GM19328 (cell line): ENCODE measurements around the gene RBM47.
A peak's percentile ranks its signal among the peaks of the same experiment; 100 is the strongest.
"Not testable (repeated sequence)": the region's sequence is repeated elsewhere in the genome, so short reads cannot be mapped to it uniquely, and the experiment has no call there.

ENCODE experiments used
- ATAC-seq: cut with Tn5 transposase; IDR thresholded peaks from one replicate; pipeline ENCODE4 v1.9.1; 2021; ENCODE audit warnings: mild to moderate bottlenecking, moderate library complexity; ENCODE audit not compliant: unreplicated experiment

Gene RBM47

GRCh38 chr4:40564815-40565483, 64.7 kb downstream of the RBM47 start:
- ATAC-seq, result no peak

GRCh38 chr4:40564004-40564403, 65.7 kb downstream of the RBM47 start:
- ATAC-seq, result no peak

- no peak for ATAC-seq
Measured at GRCh38 chr4:40563401-40563800, 66.3 kb downstream of the RBM47 start.

- ATAC-seq, result no peak
Measured at GRCh38 chr4:40562681-40563080, 67.0 kb downstream of the RBM47 start.

GRCh38 chr4:40562208-40562607, 67.5 kb downstream of the RBM47 start:
- ATAC-seq, result no peak

GRCh38 chr4:40561543-40562177, 68.0 kb downstream of the RBM47 start:
- ATAC-seq, result not testable (repeated sequence)

- ATAC-seq, result no peak
Measured at GRCh38 chr4:40559585-40560465, 69.8 kb downstream of the RBM47 start.

GRCh38 chr4:40557736-40558135, 71.9 kb downstream of the RBM47 start:
- ATAC-seq, result no peak

GRCh38 chr4:40555176-40555900, 74.3 kb downstream of the RBM47 start:
- ATAC-seq, result no peak

- ATAC-seq, result not testable (repeated sequence)
Measured at GRCh38 chr4:40554641-40555040, 75.0 kb downstream of the RBM47 start.

GRCh38 chr4:40553995-40554394, 75.7 kb downstream of the RBM47 start:
- ATAC-seq, result no peak

GRCh38 chr4:40552536-40552935, 77.1 kb downstream of the RBM47 start:
- ATAC-seq, result no peak

GRCh38 chr4:40551568-40552136, 78.0 kb downstream of the RBM47 start:
- not testable (repeated sequence) for ATAC-seq

GRCh38 chr4:40550948-40551462, 78.7 kb downstream of the RBM47 start:
- peak; percentile 80 for ATAC-seq

GRCh38 chr4:40550196-40550595, 79.5 kb downstream of the RBM47 start:
- ATAC-seq, result no peak

GRCh38 chr4:40548256-40548655, 81.4 kb downstream of the RBM47 start:
- ATAC-seq, result no peak

- no peak for ATAC-seq
Measured at GRCh38 chr4:40547789-40548132, 81.9 kb downstream of the RBM47 start.

GRCh38 chr4:40546969-40547788, 82.5 kb downstream of the RBM47 start:
- ATAC-seq, result no peak

GRCh38 chr4:40546506-40546905, 83.2 kb downstream of the RBM47 start:
- ATAC-seq, result no peak

- ATAC-seq, result not testable (repeated sequence)
Measured at GRCh38 chr4:40545487-40545886, 84.2 kb downstream of the RBM47 start.
